Tibial artery (tissue), 4 donors: Measurements from ENCODE around the gene OR2B6.

Source experiments
- DNase-seq, 2 donors: peaks; one replicate each; pipeline ENCODE4 v3.0.0-alpha.2; 2019
- H3K27ac ChIP-seq, 2 donors: fragments of 200-600 bp; sonication (generic) in 1 of 2; 1 replicate in 1 of 2; 2 replicates in 1 of 2; pipeline ENCODE4 v1.5.1; 2018 to 2019; ENCODE audit warnings: mild to moderate bottlenecking in 1 of 2
- H3K27me3 ChIP-seq, 2 donors: fragments of 200-600 bp; sonication (generic) in 1 of 2; one replicate each; pipeline versions ENCODE4 v1.5.1 to v1.6.0; 2016 to 2019
- H3K36me3 ChIP-seq, 3 donors: fragments of 200-600 bp; sonication (generic) in 2 of 3; one replicate each; pipeline ENCODE4 v1.5.1; 2016 to 2019; ENCODE audit warnings: mild to moderate bottlenecking in 2 of 3
- H3K4me1 ChIP-seq, 4 donors: fragments of 200-600 bp; sonication (generic) in 2 of 4; 1 replicate in 3 of 4; 2 replicates in 1 of 4; pipeline ENCODE4 v1.5.1; 2016 to 2019
- H3K4me3 ChIP-seq, 2 donors: fragments of 200-600 bp; sonication (generic) in 1 of 2; 1 replicate in 1 of 2; 2 replicates in 1 of 2; pipeline ENCODE4 v1.5.1; 2018 to 2019; ENCODE audit warnings: mild to moderate bottlenecking in 2 of 2
- H3K9me3 ChIP-seq, 3 donors: fragments of 200-600 bp; sonication (generic) in 1 of 3; one replicate each; pipeline ENCODE4 v1.5.1; 2016 to 2019
- intact Hi-C: fragments of 100-400 bp; cut with DNase I; formaldehyde crosslinking; loops from one replicate; pipeline ENCODE4 v1.15.0; 2023; ENCODE audit warnings: low total_unique reads
- TF ChIP-seq, protein P1 (sequence below), 2 experiments: fragments of 200-600 bp in 1 of 2; fragments of 450-650 bp in 1 of 2; IDR thresholded peaks; one replicate each; pipeline ENCODE4 v1.5.1; 2017 to 2019; ENCODE audit warnings: antibody characterized with exemption in 2 of 2, mild to moderate bottlenecking in 1 of 2, moderate library complexity in 1 of 2

OR2B6 gene

GRCh38 chr6:27978705-27979104 is 21.7 kb downstream of the OR2B6 start:
- intact Hi-C loops = no loop called here
- H3K4me3 ChIP-seq = no peak overlapping the region
- H3K27ac ChIP-seq = no peak overlapping the region
- no peaks in the 10 kb centered on the region for H3K27me3 ChIP-seq
- DNase-seq = no peak
- no peaks in the 10 kb centered on the region for H3K9me3 ChIP-seq
- H3K4me1 ChIP-seq = no peaks in the 10 kb centered on the region
- TF ChIP-seq, protein P1, sequence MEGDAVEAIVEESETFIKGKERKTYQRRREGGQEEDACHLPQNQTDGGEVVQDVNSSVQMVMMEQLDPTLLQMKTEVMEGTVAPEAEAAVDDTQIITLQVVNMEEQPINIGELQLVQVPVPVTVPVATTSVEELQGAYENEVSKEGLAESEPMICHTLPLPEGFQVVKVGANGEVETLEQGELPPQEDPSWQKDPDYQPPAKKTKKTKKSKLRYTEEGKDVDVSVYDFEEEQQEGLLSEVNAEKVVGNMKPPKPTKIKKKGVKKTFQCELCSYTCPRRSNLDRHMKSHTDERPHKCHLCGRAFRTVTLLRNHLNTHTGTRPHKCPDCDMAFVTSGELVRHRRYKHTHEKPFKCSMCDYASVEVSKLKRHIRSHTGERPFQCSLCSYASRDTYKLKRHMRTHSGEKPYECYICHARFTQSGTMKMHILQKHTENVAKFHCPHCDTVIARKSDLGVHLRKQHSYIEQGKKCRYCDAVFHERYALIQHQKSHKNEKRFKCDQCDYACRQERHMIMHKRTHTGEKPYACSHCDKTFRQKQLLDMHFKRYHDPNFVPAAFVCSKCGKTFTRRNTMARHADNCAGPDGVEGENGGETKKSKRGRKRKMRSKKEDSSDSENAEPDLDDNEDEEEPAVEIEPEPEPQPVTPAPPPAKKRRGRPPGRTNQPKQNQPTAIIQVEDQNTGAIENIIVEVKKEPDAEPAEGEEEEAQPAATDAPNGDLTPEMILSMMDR (IDR thresholded peaks at IDR 0.05) = no peak
- no peaks in the 10 kb centered on the region for H3K36me3 ChIP-seq

DNA sequence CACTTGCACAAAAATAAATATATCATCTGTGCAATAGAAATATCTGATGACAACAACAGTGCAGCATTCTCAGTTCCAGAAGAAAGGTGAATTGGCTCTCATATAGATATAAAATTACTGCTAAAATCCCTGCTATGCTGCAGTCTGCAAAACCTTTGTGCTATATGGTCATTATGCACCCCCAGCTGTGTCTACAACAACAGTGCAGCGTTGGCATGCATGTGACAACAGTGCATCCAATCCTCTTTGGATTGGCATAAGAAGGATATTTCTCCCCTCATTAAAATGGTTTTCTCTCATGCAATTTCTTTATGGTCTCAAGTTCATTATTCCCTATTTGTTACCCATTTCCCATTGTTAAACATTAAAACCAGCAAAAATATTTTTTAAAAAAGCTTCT is 23.1 kb downstream of the OR2B6 start:
- Histone ChIP-seq H3K4me3 (no peak overlapping the region), H3K4me1 (no peaks in the 10 kb centered on the region), H3K27me3 (no peaks in the 10 kb centered on the region), H3K36me3 (no peaks in the 10 kb centered on the region), H3K27ac (no peak overlapping the region), H3K9me3 (no peaks in the 10 kb centered on the region)
- intact Hi-C loops = no loop called here
- TF ChIP-seq, protein P1 (IDR thresholded peaks at IDR 0.05) = no peak
- DNase-seq = no peak

GRCh38 chr6:27986928-27987725 is 30.1 kb downstream of the OR2B6 start:
- H3K9me3 ChIP-seq = no peaks in the 10 kb centered on the region
- no peak for DNase-seq
- H3K4me3 ChIP-seq = no peak overlapping the region
- H3K27me3 ChIP-seq = no peaks in the 10 kb centered on the region
- TF ChIP-seq, protein P1 (IDR thresholded peaks at IDR 0.05) = no peak
- no peaks in the 10 kb centered on the region for H3K4me1 ChIP-seq
- intact Hi-C loops = no loop called here
- H3K27ac ChIP-seq = no peak overlapping the region
- H3K36me3 ChIP-seq = no peaks in the 10 kb centered on the region

DNA sequence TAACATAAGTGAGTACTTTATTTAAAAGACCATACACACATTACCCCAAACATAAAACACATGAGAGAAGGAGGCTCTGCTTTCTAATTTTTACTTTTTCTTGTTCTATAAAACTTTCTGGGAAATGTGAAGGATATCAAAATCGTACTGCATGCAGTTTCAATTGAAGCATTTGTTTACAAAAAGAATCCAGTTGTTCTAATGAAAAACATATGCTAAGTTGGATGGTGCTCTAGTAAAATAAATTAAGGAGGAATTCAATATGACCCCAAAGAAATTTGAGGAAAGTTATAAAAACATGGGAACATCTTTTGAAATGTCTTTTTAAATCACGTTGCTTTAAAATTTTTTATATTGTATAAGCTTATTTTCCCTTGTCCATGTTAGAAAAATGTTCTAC is 37.6 kb downstream of the OR2B6 start:
- TF ChIP-seq, protein P1 (IDR thresholded peaks at IDR 0.05) = no peak
- H3K4me1 ChIP-seq = no peaks in the 10 kb centered on the region
- peaks cover 0 to 3% of the 10 kb centered on the region in 2 donors for H3K27me3 ChIP-seq
- H3K36me3 ChIP-seq = no peaks in the 10 kb centered on the region
- H3K27ac ChIP-seq = no peak overlapping the region
- no peak overlapping the region for H3K4me3 ChIP-seq
- intact Hi-C loops = no loop called here
- DNase-seq = no peak
- no peaks in the 10 kb centered on the region for H3K9me3 ChIP-seq

DNA sequence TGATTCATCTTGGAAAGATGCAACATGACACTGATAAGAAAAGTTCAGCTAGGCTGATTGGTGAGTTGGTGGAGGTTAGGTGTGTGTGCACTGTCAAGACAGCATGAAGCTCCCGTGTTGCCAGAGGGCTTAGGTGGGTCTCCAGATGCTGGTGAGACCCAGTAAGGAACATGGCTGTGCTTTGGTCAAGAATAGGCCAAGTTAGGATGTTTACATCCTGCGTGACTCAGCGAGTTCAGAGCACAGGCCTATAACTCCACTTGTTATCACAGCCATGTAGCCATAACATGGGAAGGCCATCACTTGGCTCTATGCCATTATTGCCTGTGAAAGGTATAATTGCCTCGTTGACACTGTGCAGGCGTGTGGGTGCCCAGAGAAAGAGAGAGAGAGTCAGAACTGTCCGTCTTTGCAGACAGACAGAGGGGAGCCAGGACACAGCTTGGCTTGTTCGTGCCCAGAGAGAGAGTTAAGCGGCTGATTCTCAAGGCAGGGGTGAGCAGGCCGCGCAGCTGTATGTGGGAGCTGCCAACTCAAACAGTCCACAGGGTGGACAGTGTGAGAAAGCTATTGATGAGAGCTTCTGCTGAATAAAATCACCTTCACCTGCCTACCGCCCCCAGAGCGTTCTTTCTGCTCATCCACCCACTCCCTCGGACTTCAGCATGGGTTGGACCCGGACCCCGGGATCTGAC is 43.5 kb downstream of the OR2B6 start:
- Histone ChIP-seq H3K27me3 (no peaks in the 10 kb centered on the region), H3K27ac (no peak overlapping the region), H3K9me3 (no peaks in the 10 kb centered on the region), H3K4me3 (no peak overlapping the region), H3K4me1 (no peaks in the 10 kb centered on the region), H3K36me3 (no peaks in the 10 kb centered on the region)
- TF ChIP-seq, protein P1 (IDR thresholded peaks at IDR 0.05) = no peak
- intact Hi-C loops = no loop called here
- no peak for DNase-seq
